PC-3 (cell line): ENCODE results near the gene CAPN3. TPM values are rescaled to one million over a fixed set of nuclear protein-coding genes. Genes with fewer than 3 reads are reported as not detected.

Experiments
- ATAC-seq: fragments of 200-7000 bp; cut with Tn5 transposase; 2 replicates; pipeline ENCODE4 v1.9.1; 2020; ENCODE audit warnings: mild to moderate bottlenecking, moderate library complexity
- BruUV-seq: library from RNA; stranded (reverse); fragments of 400-500 nt; replicated peaks from 2 replicates; lab custom pipeline; 2021; lab: Mats Ljungman, UMichigan
- CTCF ChIA-PET: fragments of 300-600 bp; sonication (Branson Sonifier 250); formaldehyde crosslinking; loops from one replicate; lab custom pipeline; 2022; ENCODE audit warnings: antibody characterized with exemption; lab: Charles Lee
- POLR2A ChIA-PET: fragments of 300-600 bp; sonication (Branson Sonifier 250); formaldehyde crosslinking; loops from one replicate; lab custom pipeline; 2022; ENCODE audit warnings: antibody characterized with exemption; ENCODE audit not compliant: unreplicated experiment; lab: Charles Lee
- DNase-seq: peaks from one replicate; pipeline ENCODE4 v3.0.0-alpha.2; 2015
- H2AFZ ChIP-seq: fragments of 300-600 bp; sonication (generic); 2 replicates; pipeline ENCODE4 v1.6.0; 2016; ENCODE audit warnings: antibody characterized with exemption, low read length
- H3F3A ChIP-seq: fragments of 300-600 bp; sonication (generic); one replicate; pipeline ENCODE4 v1.6.0; 2017; ENCODE audit warnings: antibody characterized with exemption, low read length, control low read depth, mild to moderate bottlenecking; ENCODE audit not compliant: unreplicated experiment
- H3K27ac ChIP-seq: fragments of 300-600 bp; sonication (generic); 2 replicates; pipeline ENCODE4 v1.5.1; 2016; ENCODE audit warnings: mild to moderate bottlenecking, low read length
- H3K27me3 ChIP-seq: fragments of 300-600 bp; sonication (generic); 2 replicates; pipeline ENCODE4 v1.6.1; 2016; ENCODE audit warnings: low read length, mixed read lengths
- H3K36me3 ChIP-seq: fragments of 300-600 bp; sonication (generic); 2 replicates; pipeline ENCODE4 v1.6.1; 2016; ENCODE audit warnings: low read depth, mixed run types, low read length, mixed read lengths
- H3K4me1 ChIP-seq: fragments of 300-600 bp; sonication (generic); 2 replicates; pipeline ENCODE4 v1.5.1; 2016; ENCODE audit warnings: low read length; ENCODE audit not compliant: insufficient read depth
- H3K4me2 ChIP-seq: fragments of 300-600 bp; sonication (generic); 2 replicates; pipeline ENCODE4 v1.6.0; 2016; ENCODE audit warnings: low read length
- H3K4me3 ChIP-seq: fragments of 300-600 bp; sonication (generic); 2 replicates; pipeline ENCODE4 v1.5.1; 2016; ENCODE audit warnings: mild to moderate bottlenecking, low read length, mixed read lengths
- H3K79me2 ChIP-seq: fragments of 300-600 bp; sonication (generic); 2 replicates; pipeline ENCODE4 v1.6.1; 2017; ENCODE audit warnings: low read length, mixed read lengths
- H3K9ac ChIP-seq: fragments of 300-600 bp; sonication (generic); 2 replicates; pipeline ENCODE4 v1.6.0; 2016; ENCODE audit warnings: mild to moderate bottlenecking, low read length
- H3K9me2 ChIP-seq: fragments of 300-600 bp; sonication (generic); replicated peaks from 2 replicates; pipeline ENCODE4 v1.6.1; 2016; ENCODE audit warnings: mixed run types, low read length, mixed read lengths
- H3K9me3 ChIP-seq: fragments of 300-600 bp; sonication (generic); 2 replicates; pipeline ENCODE4 v1.6.1; 2016; ENCODE audit warnings: low read length, mixed read lengths
- H4K20me1 ChIP-seq: fragments of 300-600 bp; sonication (generic); 2 replicates; pipeline ENCODE4 v1.6.1; 2016; ENCODE audit warnings: low read length, mixed read lengths
- CTCF ChIP-seq: fragments of 300-600 bp; sonication (generic); conservative IDR thresholded peaks from 2 replicates; pipeline ENCODE4 v1.5.1; 2017; ENCODE audit warnings: antibody characterized with exemption, low read depth, mild to moderate bottlenecking, low read length
- EZH2 ChIP-seq: fragments of 300-600 bp; sonication (generic); IDR thresholded peaks from one replicate; pipeline ENCODE4 v1.6.1; 2017; ENCODE audit warnings: antibody characterized with exemption, mild to moderate bottlenecking, low read length; ENCODE audit not compliant: unreplicated experiment
- EZH2phosphoT487 ChIP-seq: fragments of 300-600 bp; sonication (generic); IDR thresholded peaks from 2 replicates; pipeline ENCODE4 v1.6.1; 2018; ENCODE audit warnings: mild to moderate bottlenecking, antibody characterized with exemption, low read length, borderline replicate concordance
- intact Hi-C: fragments of 100-400 bp; cut with micrococcal nuclease; formaldehyde crosslinking; loops from 2 replicates; pipeline ENCODE4 v1.9.0; 2023
- total RNA-seq: library from RNA; depleted of rRNA; stranded (reverse); fragments of >200 nt; gene quantifications from 2 replicates; pipeline ENCODE4 v1.2.3, GENCODE V29; 2014

CAPN3 gene
- total RNA-seq, 1 experiment from 2014 or later, result 0.40 TPM

- no peak for DNase-seq
- Histone ChIP-seq H3K79me2 (no peaks in the 10 kb centered on the region), H3K4me2 (no peak overlapping the region), H3F3A (no peaks in the 10 kb centered on the region), H3K27me3 (no peaks in the 10 kb centered on the region), H3K9ac (no peak overlapping the region), H3K4me1 (no peaks in the 10 kb centered on the region), H3K9me2 (no peaks in the 10 kb centered on the region), H3K9me3 (no peaks in the 10 kb centered on the region), H3K36me3 (peaks cover 25% of the 10 kb centered on the region), H2AFZ (no peak overlapping the region), H3K27ac (no peak overlapping the region), H4K20me1 (no peaks in the 10 kb centered on the region), H3K4me3 (no peak overlapping the region)
- no peak for ATAC-seq
- no TSS peak for BruUV-seq
- TF ChIP-seq EZH2phosphoT487, result no peak
- no peak for TF ChIP-seq EZH2
- no peak for TF ChIP-seq CTCF
- intact Hi-C loops, result no loop called here
- CTCF ChIA-PET, result no interaction called here
- POLR2A ChIA-PET, result no interaction called here
These were observed 89.0 kb downstream of the CAPN3 start for GRCh38 chr15:42448281-42448680.

- ChIA-PET CTCF (no interaction called here), POLR2A (no interaction called here)
- Histone ChIP-seq H3K9ac (no peak overlapping the region), H3K27ac (no peak overlapping the region), H3K79me2 (no peaks in the 10 kb centered on the region), H4K20me1 (no peaks in the 10 kb centered on the region), H3K4me1 (no peaks in the 10 kb centered on the region), H3K9me3 (no peaks in the 10 kb centered on the region), H3K27me3 (no peaks in the 10 kb centered on the region), H3K36me3 (peaks cover 16% of the 10 kb centered on the region), H3F3A (no peaks in the 10 kb centered on the region), H2AFZ (no peak overlapping the region), H3K9me2 (no peaks in the 10 kb centered on the region), H3K4me2 (no peak overlapping the region), H3K4me3 (no peak overlapping the region)
- intact Hi-C loops, result no loop called here
- no peak for ATAC-seq
- TF ChIP-seq EZH2 (no peak), EZH2phosphoT487 (no peak), CTCF (no peak)
- BruUV-seq, result no TSS peak
- DNase-seq, result no peak
These were observed 90.6 kb downstream of the CAPN3 start for GRCh38 chr15:42449770-42450424.

- Histone ChIP-seq H3K9ac (no peak overlapping the region), H3K9me3 (no peaks in the 10 kb centered on the region), H3K36me3 (peaks cover 14% of the 10 kb centered on the region), H3K4me3 (no peak overlapping the region), H3K4me1 (no peaks in the 10 kb centered on the region), H3K79me2 (no peaks in the 10 kb centered on the region), H3K9me2 (no peaks in the 10 kb centered on the region), H3K27me3 (no peaks in the 10 kb centered on the region), H3K4me2 (no peak overlapping the region), H3F3A (no peaks in the 10 kb centered on the region), H3K27ac (no peak overlapping the region), H2AFZ (no peak overlapping the region), H4K20me1 (no peaks in the 10 kb centered on the region)
- ChIA-PET POLR2A (no interaction called here), CTCF (no interaction called here)
- ATAC-seq (no peak), DNase-seq (no peak)
- intact Hi-C loops, result no loop called here
- TF ChIP-seq EZH2, result no peak
- no peak for TF ChIP-seq EZH2phosphoT487
- TF ChIP-seq CTCF, result no peak
- BruUV-seq, result TSS peak; percentile 45
These were observed 91.1 kb downstream of the CAPN3 start for GRCh38 chr15:42450425-42450790.
